GM12873 (cell line): ENCODE data around the gene DNAAF1.

Experiments
- CTCF ChIP-seq: IDR thresholded peaks from 2 replicates; pipeline ENCODE4 v1.5.1; 2012; ENCODE audit warnings: low read depth, mild to moderate bottlenecking, moderate library complexity, low read length, control low read depth; ENCODE audit not compliant: insufficient read depth; ENCODE audit errors: missing control alignments

The DNAAF1 gene

GRCh38 chr16:84155226-84155625 lies 10.1 kb downstream of the DNAAF1 start:
- TF ChIP-seq CTCF: no peak

GRCh38 chr16:84155771-84156170 lies 10.7 kb downstream of the DNAAF1 start:
- no peak for TF ChIP-seq CTCF

GRCh38 chr16:84156342-84156784 lies 11.3 kb downstream of the DNAAF1 start:
- peak; percentile 18 for TF ChIP-seq CTCF

GRCh38 chr16:84159007-84159406 lies 13.9 kb downstream of the DNAAF1 start:
- TF ChIP-seq CTCF: no peak

- TF ChIP-seq CTCF: no peak
Observed at GRCh38 chr16:84159800-84160199, 14.7 kb downstream of the DNAAF1 start.

- no peak for TF ChIP-seq CTCF
Observed at GRCh38 chr16:84161037-84161436, 15.9 kb downstream of the DNAAF1 start.

GRCh38 chr16:84161801-84162200 lies 16.7 kb downstream of the DNAAF1 start:
- no peak for TF ChIP-seq CTCF
